Immature natural killer cell (primary cell): ENCODE measurements around the gene ZNF90. TPM values are rescaled to one million over a fixed set of nuclear protein-coding genes. Genes with fewer than 3 reads are reported as not detected.
"Not testable (repeated sequence)": the region's sequence is repeated elsewhere in the genome, so short reads cannot be mapped to it uniquely, and the experiment has no call there.

ENCODE experiments used
- DNase-seq, 3 donors: peaks; one replicate each; pipeline ENCODE4 v3.0.0; 2022; ENCODE audit warnings: mixed read lengths in 1 of 3
- H3K27ac Mint-ChIP-seq, 6 donors: one replicate each; pipeline ENCODE4 v1.8.0; 2020; ENCODE audit warnings: mixed read lengths in 6 of 6, mild to moderate bottlenecking in 5 of 6, inconsistent platforms in 4 of 6, moderate library complexity in 3 of 6
- H3K27me3 Mint-ChIP-seq, 3 donors: one replicate each; pipeline ENCODE4 v1.8.0; 2020 to 2021; ENCODE audit warnings: low read depth in 3 of 3, mild to moderate bottlenecking in 3 of 3, mixed read lengths in 3 of 3, moderate library complexity in 3 of 3, inconsistent platforms in 1 of 3
- H3K36me3 Mint-ChIP-seq, 3 donors: one replicate each; pipeline ENCODE4 v1.8.0; 2020; ENCODE audit warnings: mixed read lengths in 3 of 3, inconsistent platforms in 2 of 3, mild to moderate bottlenecking in 2 of 3
- H3K4me1 Mint-ChIP-seq, 2 donors: one replicate each; pipeline ENCODE4 v1.8.0; 2020; ENCODE audit warnings: inconsistent platforms in 2 of 2, mild to moderate bottlenecking in 2 of 2, mixed read lengths in 2 of 2, moderate library complexity in 1 of 2
- H3K4me3 Mint-ChIP-seq, 5 donors: one replicate each; pipeline ENCODE4 v1.8.0; 2020; ENCODE audit warnings: mild to moderate bottlenecking in 5 of 5, mixed read lengths in 5 of 5, inconsistent platforms in 3 of 5, moderate library complexity in 3 of 5
- H3K9me3 Mint-ChIP-seq, 6 donors: one replicate each; pipeline ENCODE4 v1.8.0; 2020; ENCODE audit warnings: mild to moderate bottlenecking in 6 of 6, mixed read lengths in 6 of 6, inconsistent platforms in 4 of 6, moderate library complexity in 3 of 6
- polyA plus RNA-seq, 3 donors: library from polyadenylated mRNA; unstranded; fragments of 300-500 nt; fragmentation: Illumina TruSeq; gene quantifications; one replicate each; pipeline ENCODE4 v1.2.3, GENCODE V29; 2021

ZNF90 gene
- polyA plus RNA-seq, 3 donors from 2014 or later = 0.96 to 2.1 (median 1.6) TPM

DNA sequence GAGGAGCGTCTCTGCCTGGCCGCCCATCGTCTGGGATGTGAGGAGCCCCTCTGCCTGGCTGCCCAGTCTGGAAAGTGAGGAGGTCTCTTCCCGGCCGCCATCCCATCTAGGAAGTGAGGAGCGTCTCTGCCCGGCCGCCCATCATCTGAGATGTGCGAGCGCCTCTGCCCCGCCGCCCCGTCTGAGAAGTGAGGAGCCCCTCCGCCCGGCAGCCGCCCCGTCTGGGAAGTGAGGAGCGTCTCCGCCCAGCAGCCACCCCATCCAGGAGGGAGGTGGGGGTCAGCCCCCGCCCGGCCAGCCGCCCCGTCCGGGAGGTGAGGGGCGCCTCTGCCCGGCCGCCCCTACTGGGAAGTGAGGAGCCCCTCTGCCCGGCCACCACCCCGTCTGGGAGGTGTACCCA lies 59.9 kb downstream of the ZNF90 start:
- H3K36me3 Mint-ChIP-seq = not testable (repeated sequence)

DNA sequence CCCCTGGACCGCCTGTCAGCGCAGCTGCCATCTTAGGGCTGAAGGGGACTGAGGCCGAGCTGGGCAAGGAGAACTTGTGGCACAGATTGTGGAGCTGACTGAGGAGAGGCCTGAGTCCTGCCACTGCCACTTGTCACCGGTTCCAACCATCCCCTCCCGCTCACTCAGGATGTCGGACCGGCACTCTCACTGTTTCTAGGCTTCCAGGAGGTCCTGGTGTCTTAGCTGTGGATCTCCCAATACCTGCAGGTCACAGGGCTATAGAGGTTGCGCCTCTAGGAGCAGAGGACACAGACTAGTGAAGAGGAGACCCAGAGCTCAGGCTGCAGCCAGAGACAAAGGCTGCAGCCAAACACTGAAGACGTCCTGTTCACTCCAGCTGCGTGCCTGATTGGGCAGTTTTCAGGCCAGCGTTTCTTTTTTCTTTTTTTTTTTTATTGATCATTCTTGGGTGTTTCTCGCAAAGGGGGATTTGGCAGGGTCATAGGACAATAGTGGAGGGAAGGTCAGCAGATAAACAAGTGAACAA lies 73.9 kb downstream of the ZNF90 start:
- Mint-ChIP-seq H3K27ac (no peak overlapping the region), H3K4me1 (no peaks in the 10 kb centered on the region), H3K4me3 (no peak overlapping the region), H3K9me3 (peaks cover 0 to 3% (median 0%) of the 10 kb centered on the region in 6 donors), H3K36me3 (no peaks in the 10 kb centered on the region), H3K27me3 (peaks cover 0 to 3% (median 0%) of the 10 kb centered on the region in 3 donors)
- no peak for DNase-seq

More for the DNA sequence above, 59.9 kb downstream of the ZNF90 start:
- not testable (repeated sequence) for H3K27me3 Mint-ChIP-seq, H3K4me3 Mint-ChIP-seq, DNase-seq, H3K4me1 Mint-ChIP-seq, H3K27ac Mint-ChIP-seq
- H3K9me3 Mint-ChIP-seq = peaks cover 7 to 40% (median 17%) of the 10 kb centered on the region in 6 donors

DNA sequence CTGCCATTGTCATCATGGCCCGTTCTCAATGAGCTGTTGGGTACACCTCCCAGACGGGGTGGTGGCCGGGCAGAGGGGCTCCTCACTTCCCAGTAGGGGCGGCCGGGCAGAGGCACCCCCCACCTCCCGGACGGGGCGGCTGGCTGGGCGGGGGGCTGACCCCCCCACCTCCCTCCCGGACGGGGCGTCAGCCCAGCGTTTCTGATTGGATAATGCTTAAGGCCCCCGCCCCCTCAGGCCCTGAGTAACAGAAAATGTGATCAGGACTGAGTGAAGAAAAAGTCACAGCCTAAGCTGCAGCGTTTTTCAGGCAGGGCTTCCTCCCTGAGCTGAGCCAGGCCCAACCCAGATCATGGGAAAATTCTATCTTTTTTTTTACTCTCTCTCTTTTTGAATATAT lies 74.7 kb downstream of the ZNF90 start:
- not testable (repeated sequence) for H3K4me3 Mint-ChIP-seq, H3K9me3 Mint-ChIP-seq, DNase-seq, H3K4me1 Mint-ChIP-seq, H3K36me3 Mint-ChIP-seq, H3K27ac Mint-ChIP-seq, H3K27me3 Mint-ChIP-seq

DNA sequence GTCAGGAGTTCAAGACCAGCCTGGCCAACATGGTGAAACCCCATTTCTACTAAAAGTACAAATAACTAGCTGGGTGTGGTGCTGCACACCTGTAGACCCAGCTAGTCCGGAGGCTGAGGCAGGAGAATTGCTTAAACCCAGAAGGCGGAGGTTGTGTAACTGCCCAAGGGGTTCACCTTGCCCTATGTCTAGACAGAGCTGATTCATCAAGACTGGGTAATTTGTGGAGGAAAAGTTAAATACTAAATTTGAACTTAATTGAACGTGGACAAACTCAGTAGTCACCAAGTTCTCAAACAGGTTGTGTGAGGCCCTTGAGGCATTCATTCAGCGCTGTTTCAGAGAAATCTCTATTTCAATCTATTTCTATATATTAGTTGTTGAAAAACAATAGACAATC lies 75.5 kb downstream of the ZNF90 start:
- DNase-seq = no peak
- peaks cover 0 to 2% (median 1%) of the 10 kb centered on the region in 3 donors for H3K27me3 Mint-ChIP-seq
- H3K4me3 Mint-ChIP-seq = no peak overlapping the region
- no peak overlapping the region for H3K27ac Mint-ChIP-seq
- peaks cover 0 to 6% (median 0%) of the 10 kb centered on the region in 6 donors for H3K9me3 Mint-ChIP-seq
- no peaks in the 10 kb centered on the region for H3K36me3 Mint-ChIP-seq
- no peaks in the 10 kb centered on the region for H3K4me1 Mint-ChIP-seq

DNA sequence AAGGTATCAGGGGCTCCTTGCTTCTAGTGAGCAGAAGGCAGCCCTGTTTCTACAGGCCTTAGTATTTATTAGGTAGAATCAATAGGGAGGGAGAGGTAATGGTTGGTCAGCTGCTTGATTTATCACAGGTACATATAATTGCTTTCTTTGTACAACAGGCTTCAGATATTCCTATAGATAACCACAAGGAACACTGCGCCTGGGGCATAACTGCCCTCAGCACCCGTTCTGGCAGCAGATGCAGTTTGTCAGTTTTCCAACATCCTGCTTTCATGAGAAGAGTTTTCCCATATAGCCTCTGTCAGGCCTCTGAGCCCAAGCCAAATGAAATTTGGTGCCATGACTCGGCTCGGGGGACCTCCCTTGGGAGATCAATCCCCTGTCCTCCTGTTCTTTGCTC lies 76.8 kb downstream of the ZNF90 start:
- Mint-ChIP-seq H3K4me3 (no peak overlapping the region), H3K9me3 (peaks cover 0 to 10% (median 0%) of the 10 kb centered on the region in 6 donors), H3K27me3 (peaks cover 0 to 2% (median 1%) of the 10 kb centered on the region in 3 donors), H3K27ac (no peak overlapping the region), H3K4me1 (no peaks in the 10 kb centered on the region), H3K36me3 (no peaks in the 10 kb centered on the region)
- no peak for DNase-seq

DNA sequence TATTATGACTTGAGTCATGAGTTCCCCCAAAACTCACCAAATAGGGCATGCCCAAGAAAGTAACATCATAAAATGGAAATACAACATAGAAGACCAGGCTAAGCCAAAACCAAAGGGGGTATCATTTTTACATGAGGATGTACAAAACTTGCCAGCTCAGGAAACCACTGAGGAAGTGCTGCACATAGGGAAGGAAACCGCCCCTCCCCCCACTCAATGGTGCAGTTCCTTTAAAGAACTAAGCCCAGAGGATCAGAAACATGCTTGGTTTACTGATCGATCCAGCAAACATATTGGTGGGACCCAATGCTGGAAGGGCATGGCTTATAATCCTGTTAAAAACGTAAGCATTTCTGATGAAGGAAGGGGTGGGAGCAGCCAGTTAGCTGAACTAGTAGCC lies 85.0 kb downstream of the ZNF90 start:
- H3K9me3 Mint-ChIP-seq = peaks cover 0 to 8% (median 0%) of the 10 kb centered on the region in 6 donors
- H3K4me1 Mint-ChIP-seq = peaks cover 13 to 28% of the 10 kb centered on the region in 2 donors
- peaks cover 3 to 7% (median 3%) of the 10 kb centered on the region in 3 donors for H3K27me3 Mint-ChIP-seq
- H3K27ac Mint-ChIP-seq = no peak overlapping the region
- no peak for DNase-seq
- H3K36me3 Mint-ChIP-seq = no peaks in the 10 kb centered on the region
- no peak overlapping the region for H3K4me3 Mint-ChIP-seq

DNA sequence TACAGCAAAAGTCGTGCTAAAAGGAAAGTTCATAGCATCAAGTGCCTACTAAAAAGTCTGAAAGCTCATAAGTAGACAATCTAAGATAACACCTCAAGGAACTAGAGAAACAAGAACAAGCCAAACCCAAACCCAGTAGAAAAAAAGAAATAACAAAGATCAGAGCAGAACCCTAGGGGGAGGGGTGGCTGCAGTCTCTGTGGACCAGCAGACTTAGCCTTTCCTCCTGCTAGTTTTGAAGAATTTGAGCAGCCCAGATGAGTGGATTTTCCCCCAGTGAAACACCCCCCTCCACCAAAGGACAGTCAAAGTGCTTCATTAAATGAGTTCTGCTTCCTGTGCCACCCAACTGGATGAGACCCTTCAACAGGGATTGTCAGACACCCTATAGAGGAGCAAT lies 86.7 kb downstream of the ZNF90 start:
- H3K4me3 Mint-ChIP-seq = no peak overlapping the region

DNA sequence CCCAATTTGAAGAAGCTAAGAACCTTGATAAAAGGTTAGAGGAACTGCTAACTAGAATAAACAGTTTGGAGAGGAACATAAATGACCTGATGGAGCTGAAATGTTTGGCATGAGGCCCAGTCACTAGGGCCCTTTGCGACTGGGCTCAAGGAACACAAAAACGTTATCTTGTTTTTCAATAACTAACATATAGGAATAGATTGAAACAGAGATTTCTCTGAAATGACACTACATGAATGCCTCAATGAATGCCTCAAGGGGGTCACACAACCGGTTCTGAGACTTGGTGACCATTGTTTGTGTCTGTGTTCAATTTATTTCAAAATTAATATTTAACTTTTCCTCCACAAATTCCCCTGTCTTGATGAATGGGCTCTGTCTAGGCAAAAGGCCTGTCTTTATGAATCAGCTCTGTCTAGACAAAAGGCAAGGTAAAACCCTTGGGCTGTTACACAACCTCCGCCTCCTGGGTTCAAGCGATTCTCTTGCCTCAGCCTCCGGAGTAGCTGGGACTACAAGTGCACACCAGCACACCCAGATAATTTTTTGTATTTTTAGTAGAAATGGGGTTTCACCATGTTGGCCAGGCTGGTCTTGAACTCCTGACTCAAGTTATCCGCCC lies 88.3 kb downstream of the ZNF90 start:
- H3K4me1 Mint-ChIP-seq = peaks cover 24 to 44% of the 10 kb centered on the region in 2 donors
- no peak overlapping the region for H3K4me3 Mint-ChIP-seq
- H3K27ac Mint-ChIP-seq = no peak overlapping the region
- DNase-seq = no peak
- peaks cover 0 to 9% (median 8%) of the 10 kb centered on the region in 3 donors for H3K36me3 Mint-ChIP-seq
- H3K9me3 Mint-ChIP-seq = peaks cover 0 to 2% (median 0%) of the 10 kb centered on the region in 6 donors
- H3K27me3 Mint-ChIP-seq = peaks cover 2 to 7% (median 4%) of the 10 kb centered on the region in 3 donors

More for the DNA sequence above, 86.7 kb downstream of the ZNF90 start:
- Mint-ChIP-seq H3K36me3 (peaks cover 0 to 2% (median 1%) of the 10 kb centered on the region in 3 donors), H3K4me1 (peaks cover 19 to 35% of the 10 kb centered on the region in 2 donors), H3K27me3 (peaks cover 3 to 7% (median 4%) of the 10 kb centered on the region in 3 donors), H3K27ac (no peak overlapping the region), H3K9me3 (peaks cover 0 to 2% (median 0%) of the 10 kb centered on the region in 6 donors)
- no peak for DNase-seq

DNA sequence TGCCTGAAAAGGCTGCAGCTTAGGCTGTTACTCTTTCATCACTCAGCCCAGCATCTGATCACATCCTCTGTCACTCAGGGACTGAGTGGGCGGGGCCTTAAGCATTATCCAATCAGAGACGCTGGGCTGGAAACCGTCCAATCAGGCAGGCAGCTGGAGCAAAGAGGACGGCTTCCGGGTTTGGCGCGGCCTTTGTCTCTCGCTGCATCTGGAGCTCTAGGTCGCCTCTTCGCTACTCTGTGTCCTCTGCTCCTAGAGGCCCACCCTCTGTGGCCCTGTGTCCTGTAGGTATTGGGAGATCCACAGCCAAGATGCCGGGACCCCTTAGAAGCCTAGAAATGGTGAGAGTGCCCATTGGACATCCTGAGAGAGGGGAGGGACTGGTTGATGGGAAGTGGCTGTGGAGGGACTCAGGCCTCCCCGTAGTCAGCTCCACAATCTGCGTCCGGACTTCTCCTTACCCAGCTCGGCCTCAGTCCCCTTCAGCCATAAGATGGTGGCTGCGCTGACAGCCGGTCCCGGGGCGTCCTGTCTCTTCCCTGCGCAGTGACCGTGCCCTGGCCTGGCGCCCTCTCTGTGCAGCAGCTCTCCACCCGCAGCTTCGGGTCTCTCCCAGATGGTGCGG lies 89.3 kb downstream of the ZNF90 start, which contains the start of gene ZNF486:
Gene ZNF486 (plus strand): TSS at position 195 of the 625 bp plus-strand sequence. CDS start 117 bp downstream, at position 312.
- Mint-ChIP-seq H3K27ac (peak within 1 kb of the TSS; percentile 89 to 96 (median 94)), H3K4me3 (peak within 1 kb of the TSS; percentile 97 to 99 (median 98)), H3K36me3 (peaks cover 0 to 19% (median 19%) of the 10 kb centered on the region in 3 donors), H3K4me1 (peaks cover 31 to 52% of the 10 kb centered on the region in 2 donors), H3K9me3 (peaks cover 0 to 2% (median 0%) of the 10 kb centered on the region in 6 donors), H3K27me3 (peaks cover 2 to 7% (median 6%) of the 10 kb centered on the region in 3 donors)
- peak; percentile 90 to 93 (median 92) for DNase-seq

DNA sequence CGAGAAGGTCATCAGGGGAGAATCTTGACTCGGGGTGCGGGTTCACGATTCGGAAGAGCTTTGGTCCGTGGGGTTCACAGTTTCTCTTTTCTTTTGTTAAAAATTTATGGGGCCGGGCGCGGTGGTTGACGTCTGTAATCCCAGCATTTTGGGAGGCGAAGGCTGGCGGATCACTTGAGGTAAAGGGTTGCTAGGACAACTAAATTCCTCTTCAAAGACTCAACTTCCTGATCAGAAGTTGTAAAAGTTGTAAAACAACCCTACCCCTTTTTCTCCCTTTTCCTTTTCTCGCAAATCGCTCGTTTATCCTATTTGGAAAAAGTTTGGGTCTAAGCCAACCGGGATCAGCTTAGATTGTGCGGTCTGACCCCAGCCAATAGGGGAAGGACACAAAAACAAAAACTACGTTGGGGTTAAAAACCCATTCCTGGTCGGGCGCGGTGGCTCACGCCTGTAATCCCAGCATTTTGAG lies 89.9 kb downstream of the ZNF90 start:
- Mint-ChIP-seq H3K4me3 (peak overlapping the region; percentile 97 to 99 (median 98)), H3K27ac (peak overlapping the region; percentile 89 to 96 (median 94)), H3K27me3 (peaks cover 2 to 7% (median 6%) of the 10 kb centered on the region in 3 donors), H3K36me3 (peaks cover 0 to 19% (median 19%) of the 10 kb centered on the region in 3 donors), H3K9me3 (peaks cover 0 to 2% (median 0%) of the 10 kb centered on the region in 6 donors), H3K4me1 (peaks cover 30 to 47% of the 10 kb centered on the region in 2 donors)
- DNase-seq = no peak

Other genes starting within 250 kb of the ZNF90 start
- gene ZNF253, start 212.1 kb upstream of the ZNF90 start, polyA plus RNA-seq = 1 to 10 TPM; 3.5 to 6.9 (median 5.8) TPM
- 1 to 10 TPM; 2.8 to 5.3 (median 4.8) TPM for gene ZNF93, start 177.1 kb upstream of the ZNF90 start, polyA plus RNA-seq
- 1 to 10 TPM in 2 of 3 donors, not detected in 1; 3.3 to 3.5 TPM for gene ZNF682, start 38.5 kb upstream of the ZNF90 start, polyA plus RNA-seq
- 1 to 10 TPM; 2.1 to 5.5 (median 5.4) TPM for gene ZNF486, start 89.2 kb downstream of the ZNF90 start, polyA plus RNA-seq